Transverse colon (tissue), 4 donors: Measurements from ENCODE around the gene MRPL14. TPM values are rescaled to one million over a fixed set of nuclear protein-coding genes. Genes with fewer than 3 reads are reported as not detected.

ENCODE experiments used
- DNase-seq: peaks from one replicate; pipeline ENCODE4 v3.0.0-alpha.2; 2019
- H3K27ac ChIP-seq, 4 donors: fragments of 200-600 bp; sonication (generic); 2 replicates each; pipeline ENCODE4 v1.5.1; 2016 to 2018; ENCODE audit warnings: inconsistent platforms in 4 of 4
- H3K27me3 ChIP-seq: fragments of 200-600 bp; sonication (generic); 2 replicates; pipeline ENCODE4 v1.5.1; 2017; ENCODE audit warnings: inconsistent platforms
- H3K36me3 ChIP-seq, 4 donors: fragments of 200-600 bp; sonication (generic); 2 replicates each; pipeline ENCODE4 v1.5.1; 2017 to 2019; ENCODE audit warnings: inconsistent platforms in 4 of 4
- H3K4me1 ChIP-seq, 4 donors: fragments of 200-600 bp; sonication (generic); 2 replicates each; pipeline ENCODE4 v1.5.1; 2017 to 2020; ENCODE audit warnings: inconsistent platforms in 4 of 4
- H3K4me3 ChIP-seq, 4 donors: fragments of 200-600 bp; sonication (generic); 1 replicate in 1 of 4; 2 replicates in 3 of 4; pipeline versions ENCODE4 v1.5.1 to v1.6.1; 2017 to 2019; ENCODE audit warnings: inconsistent platforms in 4 of 4
- H3K9me3 ChIP-seq, 2 donors: fragments of 200-600 bp; sonication (generic); 2 replicates each; pipeline ENCODE4 v1.5.1; 2017 to 2019; ENCODE audit warnings: inconsistent platforms in 2 of 2
- EP300 ChIP-seq: sonication (generic); formaldehyde crosslinking; IDR thresholded peaks from one replicate; pipeline ENCODE4 v1.6.1; 2017; ENCODE audit warnings: antibody characterized with exemption, low read depth
- POLR2A ChIP-seq: fragments of 450-650 bp; IDR thresholded peaks from one replicate; pipeline ENCODE4 v1.6.1; 2016; ENCODE audit warnings: antibody characterized with exemption, mild to moderate bottlenecking, moderate library complexity
- POLR2AphosphoS5 ChIP-seq, 3 donors: sonication (generic); formaldehyde crosslinking; IDR thresholded peaks; one replicate each; pipeline ENCODE4 v1.6.1; 2016; ENCODE audit warnings: antibody characterized with exemption in 3 of 3
- WGBS, 2 donors: methylation state at CpG; one replicate each; pipeline ENCODE4 v1.1.5; 2018; ENCODE audit warnings: low coverage in 1 of 2; 5-methylcytosine and 5-hydroxymethylcytosine counted together
- in situ Hi-C, 4 donors: fragments of 200-750 bp; cut with MboI; loops; one replicate each; pipeline versions ENCODE4 v1.15.0 to v1.15.1; 2017; ENCODE audit warnings: low sequenced_read_pairs in 3 of 4, low pct_ligation_motif_present in 1 of 4, low pct_unique_long_range_greater_than_20kb in 1 of 4
- intact Hi-C: fragments of 100-400 bp; cut with DNase I; formaldehyde crosslinking; loops from one replicate; pipeline ENCODE4 v1.15.1; 2023; ENCODE audit warnings: low total_unique reads
- total RNA-seq, 4 donors: library from RNA; depleted of rRNA; stranded (reverse); fragments of >200 nt; gene quantifications; one replicate each; pipeline ENCODE4 v1.1.0, GENCODE V29; 2016
- TF ChIP-seq, protein P1 (sequence below), 5 experiments: fragments of 200-600 bp in 3 of 5; fragments of 450-650 bp in 2 of 5; sonication (generic) in 3 of 5; IDR thresholded peaks; 1 replicate in 2 of 5; 2 replicates in 3 of 5; pipeline ENCODE4 v1.5.1; 2016 to 2017; ENCODE audit warnings: antibody characterized with exemption in 5 of 5, inconsistent platforms in 3 of 5, mild to moderate bottlenecking in 2 of 5, moderate library complexity in 1 of 5

MRPL14 gene
- total RNA-seq, 4 donors from 2014 or later: 15.5 to 54.6 (median 45.9) TPM

DNA sequence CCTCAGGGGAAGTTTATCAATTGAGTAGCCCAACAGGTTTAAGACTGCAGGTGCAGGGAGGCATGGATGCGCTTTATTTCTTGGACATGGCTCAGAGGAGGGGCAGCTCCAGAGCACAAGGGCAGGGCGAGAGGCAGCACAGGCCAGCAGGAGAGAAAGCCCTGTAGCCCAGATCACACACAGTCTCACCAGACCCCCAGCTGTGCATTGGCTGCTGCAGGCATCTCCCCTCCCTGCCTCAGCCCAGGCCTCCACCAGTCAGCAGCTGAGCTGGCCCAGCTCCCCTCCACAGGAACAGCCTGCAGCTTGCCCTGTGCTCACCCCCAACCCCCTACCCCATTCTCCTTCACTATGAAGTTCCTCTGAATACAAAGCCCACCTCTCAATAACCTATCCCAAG is 24.7 kb downstream of the MRPL14 start:
- Histone ChIP-seq H3K27me3 (no peaks in the 10 kb centered on the region), H3K36me3 (no peaks in the 10 kb centered on the region), H3K27ac (no peak overlapping the region), H3K4me3 (no peak overlapping the region), H3K9me3 (no peaks in the 10 kb centered on the region), H3K4me1 (peaks cover 0 to 9% (median 0%) of the 10 kb centered on the region in 4 donors)
- DNase-seq: no peak
- in situ Hi-C loops: loop anchor here in 2 of 4 donors (5.0 kb wide), 1 partner anchor 50 kb away; no protein-coding TSS in a partner anchor
- WGBS, 2 donors: 96% methylated on average over 2 of the region's 2 CpGs; no CpG with 5 or more reads in 1 of the 2 donors
- no peak for TF ChIP-seq EP300
- TF ChIP-seq, protein P1, sequence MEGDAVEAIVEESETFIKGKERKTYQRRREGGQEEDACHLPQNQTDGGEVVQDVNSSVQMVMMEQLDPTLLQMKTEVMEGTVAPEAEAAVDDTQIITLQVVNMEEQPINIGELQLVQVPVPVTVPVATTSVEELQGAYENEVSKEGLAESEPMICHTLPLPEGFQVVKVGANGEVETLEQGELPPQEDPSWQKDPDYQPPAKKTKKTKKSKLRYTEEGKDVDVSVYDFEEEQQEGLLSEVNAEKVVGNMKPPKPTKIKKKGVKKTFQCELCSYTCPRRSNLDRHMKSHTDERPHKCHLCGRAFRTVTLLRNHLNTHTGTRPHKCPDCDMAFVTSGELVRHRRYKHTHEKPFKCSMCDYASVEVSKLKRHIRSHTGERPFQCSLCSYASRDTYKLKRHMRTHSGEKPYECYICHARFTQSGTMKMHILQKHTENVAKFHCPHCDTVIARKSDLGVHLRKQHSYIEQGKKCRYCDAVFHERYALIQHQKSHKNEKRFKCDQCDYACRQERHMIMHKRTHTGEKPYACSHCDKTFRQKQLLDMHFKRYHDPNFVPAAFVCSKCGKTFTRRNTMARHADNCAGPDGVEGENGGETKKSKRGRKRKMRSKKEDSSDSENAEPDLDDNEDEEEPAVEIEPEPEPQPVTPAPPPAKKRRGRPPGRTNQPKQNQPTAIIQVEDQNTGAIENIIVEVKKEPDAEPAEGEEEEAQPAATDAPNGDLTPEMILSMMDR (IDR thresholded peaks at IDR 0.05): no peak
- no peak for TF ChIP-seq POLR2AphosphoS5 (IDR thresholded peaks at IDR 0.05)
- no peak for TF ChIP-seq POLR2A
- intact Hi-C loops: no loop called here

DNA sequence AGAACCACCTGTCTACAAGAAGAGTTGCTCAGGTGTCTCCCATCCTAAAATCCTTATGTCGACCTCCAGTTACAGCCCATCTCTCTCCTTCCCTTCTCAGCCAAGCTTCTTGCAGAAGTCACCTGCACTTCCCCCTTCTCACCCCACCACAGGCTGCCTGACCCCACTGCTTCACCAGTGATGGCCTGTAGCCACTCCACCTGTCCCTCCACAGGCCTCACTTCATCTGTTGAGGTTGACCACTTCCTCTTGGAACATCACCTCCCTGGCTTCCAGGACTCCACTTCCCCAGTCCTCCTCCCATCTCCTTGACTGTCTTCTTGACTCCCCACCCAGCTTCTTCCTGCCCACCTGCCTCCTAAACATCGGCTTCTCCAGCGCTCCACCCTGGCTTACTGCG is 25.4 kb downstream of the MRPL14 start:
- in situ Hi-C loops: loop anchor here in 2 of 4 donors (5.0 kb wide), 1 partner anchor 50 kb away; no protein-coding TSS in a partner anchor
- Histone ChIP-seq H3K4me1 (peaks cover 0 to 9% (median 0%) of the 10 kb centered on the region in 4 donors), H3K27me3 (no peaks in the 10 kb centered on the region), H3K4me3 (no peak overlapping the region), H3K36me3 (no peaks in the 10 kb centered on the region), H3K9me3 (no peaks in the 10 kb centered on the region), H3K27ac (no peak overlapping the region)
- DNase-seq: no peak
- TF ChIP-seq, protein P1 (IDR thresholded peaks at IDR 0.05): no peak
- TF ChIP-seq EP300 (no peak), POLR2A (no peak), POLR2AphosphoS5 (IDR thresholded peaks at IDR 0.05) (no peak)
- WGBS, 2 donors: 86 to 88% methylated on average over 4 of the region's 4 CpGs
- intact Hi-C loops: no loop called here

DNA sequence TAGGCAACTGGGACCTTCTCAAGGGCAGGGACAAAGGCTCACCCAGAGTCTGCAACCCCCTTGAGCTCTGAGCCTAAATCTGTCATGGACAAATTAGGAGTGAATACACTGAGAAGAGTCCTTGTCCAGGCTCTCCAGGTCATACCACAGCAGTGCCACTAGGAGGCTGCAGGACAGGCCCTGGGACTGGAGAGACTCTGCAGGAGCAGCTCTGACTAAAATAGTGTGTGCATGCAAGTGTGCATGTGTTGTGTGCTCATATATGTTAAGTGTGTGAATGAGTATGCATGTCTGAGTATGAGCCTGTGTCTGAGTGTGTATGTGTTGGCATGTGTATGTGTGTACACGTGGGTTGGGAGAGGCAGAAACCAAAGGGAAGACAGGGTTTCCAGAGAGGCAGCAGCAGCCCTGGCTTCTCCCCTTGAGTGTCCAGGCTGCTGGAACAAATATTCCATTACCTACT is 27.1 kb downstream of the MRPL14 start:
- 20 to 50% methylated on average over 1 of the region's 1 CpG for WGBS, 2 donors
- Histone ChIP-seq H3K27me3 (no peaks in the 10 kb centered on the region), H3K9me3 (no peaks in the 10 kb centered on the region), H3K4me1 (peaks cover 0 to 6% (median 3%) of the 10 kb centered on the region in 4 donors), H3K36me3 (no peaks in the 10 kb centered on the region), H3K27ac (no peak overlapping the region), H3K4me3 (no peak overlapping the region)
- intact Hi-C loops: no loop called here
- no peak for DNase-seq
- TF ChIP-seq, protein P1 (IDR thresholded peaks at IDR 0.05): peak; percentile 30 to 66 (median 54)
- TF ChIP-seq POLR2AphosphoS5 (IDR thresholded peaks at IDR 0.05): no peak
- TF ChIP-seq POLR2A: no peak
- TF ChIP-seq EP300: no peak
- in situ Hi-C loops: loop anchor here in 2 of 4 donors (5.0 kb wide), 1 partner anchor 52 kb away; no protein-coding TSS in a partner anchor

DNA sequence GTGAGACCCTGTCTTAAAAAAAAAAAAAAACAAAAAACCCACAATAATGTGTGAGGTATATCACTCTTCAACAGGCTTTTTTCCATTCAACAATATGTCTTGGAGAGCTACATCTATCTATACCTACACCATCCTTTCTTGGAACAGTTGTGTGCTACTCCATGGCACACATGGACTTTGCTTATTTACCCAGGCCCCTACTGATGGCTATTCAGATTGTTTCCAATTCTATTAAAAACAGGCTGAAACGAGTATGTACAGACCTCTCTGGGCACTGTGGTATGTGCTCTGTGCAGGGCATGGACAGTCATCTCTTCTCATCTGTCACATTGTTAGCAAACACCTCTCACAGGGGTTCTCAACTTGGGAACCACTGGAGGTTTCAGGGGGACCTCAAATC is 28.1 kb downstream of the MRPL14 start:
- TF ChIP-seq POLR2A (no peak), EP300 (no peak), POLR2AphosphoS5 (IDR thresholded peaks at IDR 0.05) (no peak)
- TF ChIP-seq, protein P1 (IDR thresholded peaks at IDR 0.05): no peak

More for the DNA sequence above, 28.1 kb downstream of the MRPL14 start:
- intact Hi-C loops (no loop called here), in situ Hi-C loops (loop anchor here in 3 of 4 donors (25.0 kb wide), 2 partner anchors 437 to 487 kb away; no protein-coding TSS in a partner anchor)
- Histone ChIP-seq H3K4me3 (no peak overlapping the region), H3K36me3 (no peaks in the 10 kb centered on the region), H3K9me3 (no peaks in the 10 kb centered on the region), H3K27ac (no peak overlapping the region), H3K4me1 (peaks cover 0 to 14% (median 10%) of the 10 kb centered on the region in 4 donors), H3K27me3 (no peaks in the 10 kb centered on the region)
- WGBS, 2 donors: 38 to 40% methylated on average over 1 of the region's 1 CpG
- DNase-seq: no peak
